ENCODE measurements around the gene SPON1.

DNA sequence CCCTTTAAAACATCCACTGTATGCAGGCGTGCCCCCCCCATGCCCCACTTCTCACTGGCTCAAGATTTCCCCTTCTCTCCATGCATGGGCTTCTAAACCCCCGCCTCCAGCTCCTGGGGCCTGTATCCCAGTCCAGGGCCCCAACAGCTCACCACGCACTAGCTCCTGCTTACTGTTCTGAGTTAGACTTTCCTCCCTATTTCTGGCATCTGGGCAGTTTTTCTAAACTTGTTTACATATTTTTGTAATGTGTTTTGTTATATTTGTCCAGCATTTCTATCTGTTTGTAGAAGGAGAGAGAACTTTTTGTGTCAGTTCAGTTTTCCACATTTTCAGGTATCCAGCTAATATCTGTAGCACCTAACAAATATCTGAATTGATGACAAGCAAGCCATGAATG lies 178.5 kb downstream of the SPON1 start:
- TF ChIP-seq SUZ12 (IDR thresholded peaks at IDR 0.05; ENCODE audit: extremely low read depth, insufficient read depth, insufficient read length), result no peak
- no peak for TF ChIP-seq YY1 (IDR thresholded peaks at IDR 0.05; ENCODE audit: insufficient read depth, insufficient read length)

Measured in NT2/D1 (cell line).